Liver (tissue), 3 donors: ENCODE results near the gene CD36.

Source experiments
- EGR1 ChIP-seq, 2 donors: IDR thresholded peaks; 2 replicates each; pipeline ENCODE4 v1.6.1; 2016 to 2018; ENCODE audit warnings: antibody characterized with exemption in 2 of 2, low read depth in 2 of 2
- FOXA1 ChIP-seq: IDR thresholded peaks from 2 replicates; pipeline ENCODE4 v1.6.1; 2016; ENCODE audit warnings: antibody characterized with exemption
- FOXA2 ChIP-seq: IDR thresholded peaks from 2 replicates; pipeline ENCODE4 v1.6.1; 2016; ENCODE audit warnings: antibody characterized with exemption
- HNF4A ChIP-seq, 2 donors: conservative IDR thresholded peaks; 2 replicates each; pipeline ENCODE4 v1.6.1; 2016; ENCODE audit warnings: antibody characterized with exemption in 2 of 2, mild to moderate bottlenecking in 2 of 2
- JUND ChIP-seq, 2 donors: IDR thresholded peaks; 2 replicates each; pipeline ENCODE4 v1.6.1; 2016; ENCODE audit warnings: antibody characterized with exemption in 2 of 2
- RAD21 ChIP-seq, 2 donors: IDR thresholded peaks; 2 replicates each; pipeline ENCODE4 v1.6.1; 2016; ENCODE audit warnings: antibody characterized with exemption in 2 of 2, mild to moderate bottlenecking in 2 of 2
- TF ChIP-seq, protein P1 (sequence below): fragments of 150-350 bp; IDR thresholded peaks from 2 replicates; pipeline ENCODE4 v1.5.1; 2017; ENCODE audit warnings: improper control_type of control experiment, low read depth, low read length; ENCODE audit not compliant: missing input control
- TF ChIP-seq, protein P2 (sequence below): IDR thresholded peaks from 2 replicates; pipeline ENCODE4 v1.6.1; 2016; ENCODE audit warnings: antibody characterized with exemption
- TF ChIP-seq, protein P3 (sequence below): IDR thresholded peaks from 2 replicates; pipeline ENCODE4 v1.6.1; 2016; ENCODE audit warnings: antibody characterized with exemption, mild to moderate bottlenecking
- TF ChIP-seq, protein P4 (sequence below): IDR thresholded peaks from 2 replicates; pipeline ENCODE4 v1.6.1; 2016; ENCODE audit warnings: antibody characterized with exemption
- donor health status: healthy.
- donor health status: healthy.

DNA sequence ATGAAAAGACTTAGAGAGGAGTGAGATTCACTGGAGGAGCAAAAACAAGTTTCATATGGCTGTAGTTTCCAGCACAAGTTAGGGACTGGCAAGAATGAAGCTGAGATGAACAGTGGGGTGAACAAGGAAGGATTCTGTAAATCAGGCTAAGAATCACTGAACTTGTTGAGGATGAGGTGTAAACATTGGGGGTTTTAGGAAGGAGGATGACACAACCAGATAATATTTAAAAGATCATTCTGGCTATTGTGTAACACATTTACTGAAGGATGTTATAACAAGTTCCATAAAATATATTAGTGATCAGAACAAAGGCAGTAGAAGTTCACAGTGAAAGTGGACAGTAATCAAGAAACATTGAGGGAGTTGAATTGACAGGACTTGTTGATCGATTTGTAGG lies 68.9 kb downstream of the CD36 start:
- TF ChIP-seq, protein P1, sequence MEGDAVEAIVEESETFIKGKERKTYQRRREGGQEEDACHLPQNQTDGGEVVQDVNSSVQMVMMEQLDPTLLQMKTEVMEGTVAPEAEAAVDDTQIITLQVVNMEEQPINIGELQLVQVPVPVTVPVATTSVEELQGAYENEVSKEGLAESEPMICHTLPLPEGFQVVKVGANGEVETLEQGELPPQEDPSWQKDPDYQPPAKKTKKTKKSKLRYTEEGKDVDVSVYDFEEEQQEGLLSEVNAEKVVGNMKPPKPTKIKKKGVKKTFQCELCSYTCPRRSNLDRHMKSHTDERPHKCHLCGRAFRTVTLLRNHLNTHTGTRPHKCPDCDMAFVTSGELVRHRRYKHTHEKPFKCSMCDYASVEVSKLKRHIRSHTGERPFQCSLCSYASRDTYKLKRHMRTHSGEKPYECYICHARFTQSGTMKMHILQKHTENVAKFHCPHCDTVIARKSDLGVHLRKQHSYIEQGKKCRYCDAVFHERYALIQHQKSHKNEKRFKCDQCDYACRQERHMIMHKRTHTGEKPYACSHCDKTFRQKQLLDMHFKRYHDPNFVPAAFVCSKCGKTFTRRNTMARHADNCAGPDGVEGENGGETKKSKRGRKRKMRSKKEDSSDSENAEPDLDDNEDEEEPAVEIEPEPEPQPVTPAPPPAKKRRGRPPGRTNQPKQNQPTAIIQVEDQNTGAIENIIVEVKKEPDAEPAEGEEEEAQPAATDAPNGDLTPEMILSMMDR, result no peak
- TF ChIP-seq, protein P2, sequence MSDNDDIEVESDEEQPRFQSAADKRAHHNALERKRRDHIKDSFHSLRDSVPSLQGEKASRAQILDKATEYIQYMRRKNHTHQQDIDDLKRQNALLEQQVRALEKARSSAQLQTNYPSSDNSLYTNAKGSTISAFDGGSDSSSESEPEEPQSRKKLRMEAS, result no peak
- TF ChIP-seq HNF4A (conservative IDR thresholded peaks at IDR 0.05), result no peak
- TF ChIP-seq, protein P3, sequence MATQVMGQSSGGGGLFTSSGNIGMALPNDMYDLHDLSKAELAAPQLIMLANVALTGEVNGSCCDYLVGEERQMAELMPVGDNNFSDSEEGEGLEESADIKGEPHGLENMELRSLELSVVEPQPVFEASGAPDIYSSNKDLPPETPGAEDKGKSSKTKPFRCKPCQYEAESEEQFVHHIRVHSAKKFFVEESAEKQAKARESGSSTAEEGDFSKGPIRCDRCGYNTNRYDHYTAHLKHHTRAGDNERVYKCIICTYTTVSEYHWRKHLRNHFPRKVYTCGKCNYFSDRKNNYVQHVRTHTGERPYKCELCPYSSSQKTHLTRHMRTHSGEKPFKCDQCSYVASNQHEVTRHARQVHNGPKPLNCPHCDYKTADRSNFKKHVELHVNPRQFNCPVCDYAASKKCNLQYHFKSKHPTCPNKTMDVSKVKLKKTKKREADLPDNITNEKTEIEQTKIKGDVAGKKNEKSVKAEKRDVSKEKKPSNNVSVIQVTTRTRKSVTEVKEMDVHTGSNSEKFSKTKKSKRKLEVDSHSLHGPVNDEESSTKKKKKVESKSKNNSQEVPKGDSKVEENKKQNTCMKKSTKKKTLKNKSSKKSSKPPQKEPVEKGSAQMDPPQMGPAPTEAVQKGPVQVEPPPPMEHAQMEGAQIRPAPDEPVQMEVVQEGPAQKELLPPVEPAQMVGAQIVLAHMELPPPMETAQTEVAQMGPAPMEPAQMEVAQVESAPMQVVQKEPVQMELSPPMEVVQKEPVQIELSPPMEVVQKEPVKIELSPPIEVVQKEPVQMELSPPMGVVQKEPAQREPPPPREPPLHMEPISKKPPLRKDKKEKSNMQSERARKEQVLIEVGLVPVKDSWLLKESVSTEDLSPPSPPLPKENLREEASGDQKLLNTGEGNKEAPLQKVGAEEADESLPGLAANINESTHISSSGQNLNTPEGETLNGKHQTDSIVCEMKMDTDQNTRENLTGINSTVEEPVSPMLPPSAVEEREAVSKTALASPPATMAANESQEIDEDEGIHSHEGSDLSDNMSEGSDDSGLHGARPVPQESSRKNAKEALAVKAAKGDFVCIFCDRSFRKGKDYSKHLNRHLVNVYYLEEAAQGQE, result no peak
- no peak for TF ChIP-seq FOXA1
- TF ChIP-seq, protein P4, sequence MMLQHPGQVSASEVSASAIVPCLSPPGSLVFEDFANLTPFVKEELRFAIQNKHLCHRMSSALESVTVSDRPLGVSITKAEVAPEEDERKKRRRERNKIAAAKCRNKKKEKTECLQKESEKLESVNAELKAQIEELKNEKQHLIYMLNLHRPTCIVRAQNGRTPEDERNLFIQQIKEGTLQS, result no peak
- TF ChIP-seq JUND (IDR thresholded peaks at IDR 0.05), result no peak
- TF ChIP-seq EGR1 (IDR thresholded peaks at IDR 0.05; ENCODE audit: low read depth in 2 of 2), result no peak
- no peak for TF ChIP-seq FOXA2
- no peak for TF ChIP-seq RAD21 (IDR thresholded peaks at IDR 0.05)
